NCI-H2171 treated with DMSO at 0.1 percent for 48 hours (cell line): ENCODE data around the gene ZCCHC7.

Source experiments
- DNase-seq: peaks from one replicate; lab custom pipeline; 2025; lab: John Stamatoyannopoulos, UW

Gene ZCCHC7

DNA sequence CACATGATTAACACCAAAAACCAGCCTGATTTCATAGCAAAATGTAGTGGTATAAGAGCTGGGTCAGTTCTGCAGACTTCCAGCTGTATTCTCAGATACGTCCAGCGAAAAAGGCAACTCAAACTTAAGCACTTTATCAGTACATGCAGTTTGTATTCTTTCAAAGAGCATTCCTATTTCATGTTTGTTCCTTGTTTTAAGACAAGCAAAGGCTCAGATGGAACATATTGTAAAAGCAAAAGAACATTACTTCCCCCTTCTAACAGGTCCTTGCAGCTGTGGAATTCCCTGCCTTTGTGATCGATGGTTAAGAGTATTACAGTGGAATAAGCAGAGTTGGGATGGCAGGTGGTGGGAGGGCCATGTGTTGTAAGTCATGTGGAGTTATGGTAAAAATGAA, 215.8 kb downstream of the ZCCHC7 start:
- no peak for DNase-seq

DNA sequence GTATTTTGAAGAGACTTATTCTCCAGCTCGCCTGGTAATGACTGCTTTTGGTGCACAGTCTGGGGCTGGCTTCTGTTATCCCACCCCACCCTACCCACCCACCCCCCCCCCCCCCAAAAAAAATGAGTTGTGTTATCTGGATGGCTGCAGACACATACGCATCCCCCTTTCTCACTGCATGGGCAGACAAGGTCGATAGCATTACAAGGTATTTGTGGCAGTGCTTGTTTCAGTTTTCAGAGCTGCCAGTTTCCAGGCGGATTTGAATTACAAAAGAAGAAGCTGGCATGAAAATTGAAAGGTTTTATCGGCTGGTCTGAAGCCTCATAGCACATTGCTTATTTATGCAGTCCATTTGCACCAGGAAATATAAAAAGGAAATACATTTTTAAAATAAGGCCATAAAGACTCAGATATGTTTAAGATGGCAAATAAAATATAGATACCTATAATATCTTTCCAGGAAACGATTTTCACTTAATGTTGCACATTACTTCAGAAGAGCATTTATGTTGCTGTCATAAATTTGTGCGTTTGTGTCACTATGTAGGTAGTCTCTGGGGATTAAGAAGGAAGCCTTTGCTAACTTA, 217.0 kb downstream of the ZCCHC7 start:
- DNase-seq, result no peak

DNA sequence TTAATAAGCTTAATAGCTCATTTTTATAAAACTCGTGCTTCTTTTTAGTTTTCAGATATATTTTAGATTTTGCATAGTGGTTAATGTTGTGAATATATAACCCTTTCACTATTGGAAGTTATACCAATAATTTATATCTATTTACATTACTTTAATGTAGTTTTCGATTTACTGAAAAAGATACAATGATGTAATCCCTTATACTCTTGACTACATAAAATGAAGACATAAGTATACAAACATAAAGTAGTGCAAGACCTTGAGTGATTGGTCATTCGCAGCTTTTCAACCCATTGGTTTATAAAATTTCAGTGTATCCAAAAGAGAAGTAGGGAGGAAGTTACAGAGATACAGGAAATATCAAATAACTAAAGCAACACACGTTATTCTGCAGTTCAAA, 217.8 kb downstream of the ZCCHC7 start:
- no peak for DNase-seq

DNA sequence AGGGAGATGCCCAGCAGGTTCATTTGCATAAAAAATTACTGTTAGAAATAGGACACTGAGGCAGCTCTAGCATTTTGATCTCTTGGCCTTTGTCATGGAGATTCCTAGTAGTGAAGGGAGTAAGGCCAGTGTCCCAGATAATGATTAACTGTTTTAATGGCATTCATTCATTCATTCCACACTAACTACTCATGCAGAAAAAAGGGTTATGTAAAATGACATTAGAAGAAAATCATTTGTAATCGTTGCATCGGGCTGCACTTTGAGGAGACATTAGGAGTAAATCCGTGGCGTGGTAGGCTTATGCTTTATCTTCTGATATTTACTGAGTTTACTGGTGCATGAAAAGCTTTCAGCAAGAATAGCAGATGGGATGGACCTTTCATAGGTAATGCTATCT, 219.5 kb downstream of the ZCCHC7 start:
- no peak for DNase-seq

DNA sequence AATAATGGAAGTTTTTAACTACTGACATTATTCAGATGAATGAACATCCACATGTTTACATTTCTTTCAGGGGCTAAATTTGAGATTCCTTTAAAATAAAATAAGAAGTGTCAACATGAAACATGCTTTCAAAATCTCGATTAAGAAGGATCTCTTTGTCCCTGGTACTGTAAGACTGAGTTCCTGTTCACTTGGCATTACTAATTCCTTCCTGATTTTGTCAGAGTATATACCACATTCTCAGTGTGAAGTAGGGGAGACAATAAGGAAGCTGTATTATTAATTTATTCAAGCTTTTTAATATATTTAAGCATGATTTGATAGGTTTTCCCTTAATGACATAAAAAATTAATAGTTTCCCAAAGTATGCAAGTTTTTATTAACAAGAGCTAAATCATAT, 220.6 kb downstream of the ZCCHC7 start:
- no peak for DNase-seq

DNA sequence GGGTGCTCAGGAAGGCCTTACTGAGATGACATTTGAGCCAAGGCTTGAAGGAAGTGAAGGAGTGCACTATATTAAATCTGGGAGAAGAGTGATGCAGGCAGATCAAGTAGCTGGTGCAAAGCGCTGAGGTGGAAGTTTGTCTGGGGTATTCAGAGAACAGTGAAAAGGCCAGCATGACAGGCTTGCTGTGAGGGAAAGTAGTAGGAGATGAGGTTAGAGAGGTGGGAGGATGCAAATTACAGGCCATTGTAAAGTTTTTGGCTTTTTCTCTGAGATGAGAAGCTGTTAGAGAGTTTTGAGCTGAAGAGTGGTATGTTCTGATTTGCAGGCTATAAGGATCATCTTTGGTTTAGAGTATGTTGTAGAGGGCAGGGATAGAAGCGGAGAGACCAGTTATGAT, 221.3 kb downstream of the ZCCHC7 start:
- no peak for DNase-seq

DNA sequence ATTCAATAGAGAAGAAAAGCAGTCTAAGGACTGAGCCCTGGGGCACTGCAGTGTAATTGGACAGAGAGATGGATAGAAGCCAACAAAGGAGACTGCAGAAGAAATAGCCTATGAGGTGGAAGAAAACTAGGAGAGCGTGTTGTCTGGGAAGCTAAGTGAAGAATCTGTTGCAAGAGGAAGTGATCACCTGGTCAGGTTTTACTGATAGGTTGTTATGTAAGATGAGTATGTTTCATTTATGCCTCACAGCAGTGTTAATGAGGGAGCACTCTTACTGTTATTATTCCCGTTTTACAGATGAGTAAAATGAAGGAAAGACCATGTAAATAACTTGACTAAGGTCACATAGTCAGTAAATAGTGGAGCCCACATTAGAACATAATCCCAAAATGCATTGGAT, 222.1 kb downstream of the ZCCHC7 start:
- DNase-seq, result no peak

DNA sequence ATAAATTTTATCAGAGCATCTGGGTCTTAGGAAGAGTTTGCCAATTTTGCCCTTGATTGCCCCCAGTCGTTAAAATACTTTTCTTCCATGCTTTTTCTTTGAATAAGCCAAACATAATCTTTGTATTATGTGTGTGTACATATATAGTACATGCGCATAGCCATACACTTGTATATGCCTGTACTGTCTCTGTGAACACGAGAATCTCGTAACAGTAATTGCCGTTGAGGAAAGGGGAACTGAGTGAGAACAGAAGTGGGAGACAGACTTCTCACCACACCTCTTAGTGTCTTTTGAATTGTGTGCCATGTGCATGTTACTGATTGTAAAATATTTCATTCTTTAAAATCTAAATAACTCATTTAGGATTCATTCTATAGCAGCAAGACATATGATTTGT, 222.5 kb downstream of the ZCCHC7 start:
- no peak for DNase-seq

DNA sequence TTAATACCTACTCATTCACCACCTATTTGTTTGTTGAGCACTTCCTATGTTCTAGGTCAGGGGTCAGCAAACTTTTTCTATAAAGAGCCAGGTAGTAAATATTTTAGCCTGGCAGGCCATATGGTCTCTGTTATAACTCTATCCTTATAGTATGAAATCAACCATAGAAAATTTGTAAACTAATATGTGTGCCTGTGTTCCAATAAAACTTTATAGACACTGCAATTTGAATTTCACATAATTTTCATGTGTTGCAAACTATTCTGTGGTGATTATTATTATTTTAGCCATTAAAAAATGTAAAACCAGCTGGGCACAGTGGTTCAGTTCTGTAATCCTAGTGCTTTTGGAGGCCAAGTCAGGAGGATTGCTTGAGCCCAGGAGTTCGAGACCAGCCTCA, 223.3 kb downstream of the ZCCHC7 start:
- DNase-seq, result no peak

DNA sequence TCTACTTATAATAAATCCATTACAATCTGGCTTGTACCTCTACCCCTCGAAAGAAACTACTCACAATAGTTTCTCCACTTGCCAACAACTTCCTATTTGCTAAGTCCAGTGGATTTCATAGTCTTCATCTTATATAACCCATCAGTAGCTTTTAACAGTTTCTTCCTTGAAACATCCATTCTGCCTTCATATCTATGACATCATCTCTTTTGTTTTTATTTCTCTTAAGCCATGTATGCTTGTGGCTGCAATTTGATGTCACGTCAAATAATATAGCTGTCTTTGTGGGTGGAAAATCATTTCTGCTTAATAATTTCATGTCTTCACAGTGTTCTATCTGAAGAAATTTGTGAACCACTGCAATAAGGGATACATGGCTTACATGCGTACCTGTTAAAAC, 224.7 kb downstream of the ZCCHC7 start:
- no peak for DNase-seq

DNA sequence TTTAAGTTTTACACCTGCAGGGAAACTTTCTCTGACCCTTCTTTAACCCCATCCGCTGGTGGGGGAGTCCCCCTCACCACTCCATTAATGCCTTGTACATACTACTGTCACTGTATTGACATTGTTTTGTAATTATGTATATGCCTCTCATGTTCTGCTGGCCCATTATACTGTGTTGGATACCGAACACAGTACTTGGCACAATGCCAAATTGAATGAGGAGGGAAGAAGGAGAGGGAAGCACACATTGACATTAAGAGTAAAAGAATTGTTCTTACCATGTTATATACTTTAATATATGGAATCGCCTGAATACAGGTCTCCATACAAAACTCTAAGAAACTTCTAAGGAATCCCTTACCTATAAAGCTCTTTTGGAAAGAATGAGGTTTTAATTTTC, 228.5 kb downstream of the ZCCHC7 start:
- no peak for DNase-seq

DNA sequence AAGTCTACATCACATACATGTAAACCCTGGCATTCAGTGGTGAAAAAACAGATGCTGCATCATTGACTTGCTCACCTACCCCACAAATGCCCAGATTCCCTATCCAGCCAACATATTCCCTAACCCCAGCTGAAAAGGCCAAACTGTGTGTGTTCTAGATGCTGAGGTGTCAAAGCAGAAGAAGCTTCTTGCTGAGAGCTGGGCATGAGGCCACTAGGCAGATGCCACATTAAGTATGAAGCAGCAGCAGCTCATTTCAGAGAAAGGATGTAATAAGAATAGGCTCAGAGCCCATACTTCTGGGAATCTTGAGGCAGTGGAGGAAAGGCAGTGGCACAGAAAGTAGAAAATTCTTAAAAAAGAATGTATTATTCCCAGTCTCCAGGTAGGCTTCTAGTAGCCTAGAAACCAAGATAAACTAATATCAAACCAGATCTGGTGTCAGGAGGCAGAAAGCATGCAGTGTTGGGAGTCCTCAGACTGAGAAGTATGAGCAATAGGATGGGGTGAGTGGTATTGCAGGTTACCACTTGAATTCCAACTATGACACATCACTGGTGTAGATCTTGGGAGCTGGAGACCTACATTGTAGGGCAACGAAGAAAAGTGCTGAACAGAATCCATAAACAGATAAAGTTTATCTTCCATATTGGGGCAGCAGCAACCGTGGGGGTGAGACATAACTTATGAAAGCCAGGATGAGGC, 230.3 kb downstream of the ZCCHC7 start:
- no peak for DNase-seq

DNA sequence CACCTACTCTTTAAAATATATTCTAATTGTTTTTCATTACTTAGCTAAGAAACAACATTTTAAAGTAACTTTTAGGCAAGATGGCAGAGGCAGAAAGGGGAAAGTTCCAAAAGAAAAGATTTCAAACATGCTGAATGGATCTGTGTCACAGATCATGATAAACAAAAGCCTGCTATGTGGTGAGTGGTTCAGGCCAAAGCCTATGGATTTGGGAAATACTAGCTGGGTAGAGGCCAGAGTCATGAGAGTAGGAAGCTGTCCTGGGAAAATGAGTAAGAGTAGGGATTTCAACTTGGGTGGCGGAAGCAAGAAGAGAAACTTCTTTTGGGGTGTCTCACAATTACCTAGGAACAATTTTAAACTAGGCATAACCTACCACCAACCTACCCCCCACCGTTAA, 233.4 kb downstream of the ZCCHC7 start:
- no peak for DNase-seq

DNA sequence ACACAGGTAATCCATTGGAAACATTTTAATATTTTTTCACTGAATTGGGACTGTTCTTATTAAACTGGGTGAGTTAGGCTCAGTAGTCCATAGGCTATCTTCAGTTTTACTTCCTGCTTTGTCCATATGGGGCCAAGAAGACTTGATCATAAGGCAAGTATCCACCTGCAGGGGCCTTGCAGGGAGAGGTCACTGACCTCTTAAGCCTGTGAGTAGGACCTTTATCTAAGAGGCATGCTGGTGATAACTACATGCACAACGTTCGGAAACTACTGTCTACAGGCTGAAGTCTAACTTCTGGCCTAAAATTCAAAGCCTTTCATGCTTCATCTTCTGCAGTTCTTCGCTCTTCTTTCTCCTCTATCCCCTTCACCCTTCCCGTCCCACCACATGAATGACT, 242.1 kb downstream of the ZCCHC7 start:
- DNase-seq, result no peak

DNA sequence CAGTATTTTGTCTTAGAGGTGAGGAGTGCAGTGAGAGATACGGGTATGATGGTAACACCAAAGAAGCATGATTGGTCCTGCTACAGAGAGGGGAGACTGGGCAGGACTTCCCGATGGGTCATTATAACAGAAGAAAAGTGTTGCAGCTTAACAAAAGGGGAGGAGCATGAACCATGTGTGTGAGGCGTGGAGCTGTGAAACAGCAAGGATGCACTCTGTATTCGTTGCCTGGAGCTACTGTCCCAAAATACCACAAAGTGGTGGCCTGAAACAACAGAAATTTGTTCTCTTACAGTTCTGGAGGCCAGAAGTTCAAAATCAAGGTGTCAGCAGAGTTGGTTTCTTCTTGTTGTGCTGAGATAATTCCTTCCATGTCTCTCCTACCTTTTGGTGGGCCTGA, 242.8 kb downstream of the ZCCHC7 start:
- DNase-seq, result no peak

DNA sequence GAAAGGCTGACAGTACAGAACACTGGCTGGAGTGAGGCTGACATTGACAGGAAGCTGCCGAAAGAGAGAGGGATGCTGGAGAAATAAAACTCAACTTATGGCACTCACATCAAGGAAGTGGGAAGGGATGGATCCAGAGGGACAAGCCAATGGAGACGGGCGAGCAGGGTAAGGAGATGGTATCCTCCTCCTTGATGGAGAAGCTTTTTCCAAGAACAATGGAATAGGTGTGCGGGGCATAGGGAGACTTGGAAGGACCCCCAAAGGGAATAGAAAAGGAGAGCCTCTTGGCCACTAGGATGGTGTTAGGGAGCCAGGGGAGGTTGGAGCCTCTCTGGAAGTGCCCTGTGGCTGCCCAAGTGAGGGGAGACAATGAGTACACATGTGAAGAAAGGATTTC, 243.8 kb downstream of the ZCCHC7 start:
- DNase-seq, result no peak

DNA sequence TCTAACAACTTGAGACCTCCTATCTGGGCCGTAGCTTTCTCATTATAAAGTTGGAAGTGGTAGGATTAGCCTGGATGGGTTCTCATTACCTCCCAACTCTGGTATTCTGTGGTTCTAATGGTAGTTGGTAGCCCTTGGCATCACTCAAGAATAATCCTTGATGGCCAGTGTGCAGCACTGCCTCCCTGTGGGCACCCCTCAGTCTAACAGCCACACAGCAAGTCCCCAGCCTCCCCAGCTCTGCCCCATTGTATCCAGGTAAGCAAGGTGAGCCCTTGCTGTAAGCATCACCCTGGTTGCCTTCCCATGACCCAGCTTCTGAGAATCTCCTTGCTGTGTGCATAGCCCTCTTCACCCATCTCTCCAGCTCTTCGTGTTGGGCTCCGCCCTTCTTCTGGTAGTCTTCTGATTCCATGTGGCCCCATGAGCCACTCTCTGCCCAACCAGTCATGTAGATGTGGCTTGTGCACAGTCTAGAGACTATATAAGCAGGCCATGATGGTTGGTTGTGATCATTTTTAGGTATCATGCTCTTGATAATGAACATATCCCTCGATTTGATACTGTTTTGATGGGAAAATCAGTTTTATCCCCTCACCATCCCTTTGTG, 244.5 kb downstream of the ZCCHC7 start:
- DNase-seq, result no peak

DNA sequence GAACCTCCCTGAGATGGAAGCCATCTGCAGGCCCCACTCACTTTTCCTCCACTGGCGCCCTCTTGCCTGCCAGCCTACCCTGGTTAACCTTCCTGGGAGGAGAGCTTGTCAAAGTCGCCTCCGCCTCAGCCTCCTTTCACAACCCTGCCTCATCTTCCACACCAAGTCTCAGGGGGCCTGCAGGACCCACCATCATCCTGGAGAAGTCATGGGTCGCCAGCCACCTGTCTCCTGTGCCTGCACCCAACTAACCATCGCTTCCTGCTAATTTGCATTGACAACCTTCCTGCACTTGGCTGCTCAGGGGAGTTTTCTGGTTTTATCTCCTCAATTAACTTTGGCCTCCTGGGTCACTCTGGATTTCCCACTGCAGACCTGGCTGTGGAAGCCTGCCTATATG, 249.3 kb downstream of the ZCCHC7 start:
- no peak for DNase-seq

DNA sequence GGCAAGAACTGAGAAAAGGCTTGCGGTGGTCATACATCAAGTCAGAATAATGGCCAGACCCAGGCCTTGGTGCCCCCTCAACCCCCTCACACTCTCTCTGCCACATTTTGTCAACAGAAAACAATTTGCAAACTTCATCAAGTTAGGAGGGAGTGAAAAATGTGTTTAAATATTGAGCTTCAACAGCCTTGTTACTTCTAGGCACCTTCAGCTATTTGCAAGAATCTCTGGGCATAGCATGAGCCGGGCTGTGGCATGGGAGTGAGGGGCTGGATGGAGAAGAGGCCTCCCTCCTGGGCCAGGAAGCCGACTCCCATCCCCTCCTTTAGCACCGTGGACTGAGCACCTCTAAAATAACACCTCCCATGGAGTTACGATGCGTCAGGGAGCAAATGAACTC, 249.9 kb downstream of the ZCCHC7 start:
- no peak for DNase-seq

DNA sequence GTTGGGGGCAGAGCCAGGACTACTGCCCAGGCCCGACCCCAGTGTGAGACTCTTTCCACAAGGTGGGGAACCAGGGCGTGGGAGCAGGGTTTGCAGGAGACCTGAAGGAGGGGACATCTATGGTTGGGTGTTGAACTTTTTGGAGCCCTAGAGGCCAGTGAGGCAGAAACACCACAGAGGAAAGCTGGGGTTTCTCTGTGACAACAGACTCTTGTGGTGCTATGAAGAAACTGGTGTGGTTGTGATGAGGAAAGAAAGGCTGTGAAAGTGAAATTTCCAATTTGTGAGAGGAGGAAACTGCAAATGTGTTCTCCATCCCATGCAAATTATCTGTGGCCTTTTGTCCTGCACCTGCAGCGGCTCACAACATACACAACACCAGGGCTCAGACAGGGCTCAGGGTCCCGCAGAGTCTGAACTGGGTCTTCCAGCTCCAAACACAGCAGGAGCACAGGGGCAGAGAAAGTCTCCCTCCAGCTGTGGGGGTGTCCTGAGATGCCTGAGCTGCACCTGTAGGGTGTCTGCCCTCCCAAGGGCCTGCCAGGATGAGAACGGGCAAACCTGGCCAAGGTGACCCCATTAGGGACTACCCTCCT, 250.7 kb downstream of the ZCCHC7 start:
- DNase-seq, result no peak

DNA sequence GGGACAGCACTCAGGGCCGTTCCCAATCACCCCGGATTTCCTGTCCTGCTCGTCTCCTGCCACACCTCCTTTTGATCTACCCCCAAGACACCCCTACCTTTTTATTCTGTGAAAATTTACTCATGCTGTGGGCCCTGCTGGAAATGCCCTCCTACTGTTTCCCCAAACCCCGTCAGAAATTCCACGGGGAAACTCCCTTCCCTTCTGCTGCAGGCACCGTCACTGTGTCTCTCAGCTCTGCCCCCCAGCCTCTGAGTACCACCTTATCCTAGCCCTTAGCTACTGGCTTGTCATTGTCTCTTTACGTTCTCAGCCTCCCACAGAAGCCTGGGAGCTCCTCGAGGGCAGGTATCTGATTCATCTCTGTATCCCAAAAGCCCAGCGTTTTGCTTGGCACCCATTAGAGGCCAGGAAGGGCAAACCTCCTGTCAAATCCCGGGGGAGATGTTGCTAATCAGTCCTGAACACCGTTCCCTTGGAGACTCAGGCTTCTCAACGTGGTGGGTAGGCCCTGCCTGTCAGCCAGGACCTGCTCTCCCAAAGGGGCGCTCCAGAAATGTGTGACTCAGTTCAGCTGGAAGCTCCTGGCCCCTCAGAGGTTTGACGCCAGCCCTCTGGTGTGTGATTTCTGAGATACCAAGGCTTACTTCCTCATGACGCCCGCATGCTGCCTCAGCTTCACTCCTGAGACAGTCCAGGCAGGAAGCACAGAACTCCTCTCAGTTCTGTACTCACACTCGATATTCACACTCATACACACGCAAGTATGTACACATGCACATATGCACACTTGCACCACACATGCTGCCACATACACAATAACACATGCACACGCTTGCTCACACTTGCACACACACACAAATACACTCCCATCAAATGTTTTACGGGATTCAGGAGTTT, 251.4 kb downstream of the ZCCHC7 start:
- no peak for DNase-seq

DNA sequence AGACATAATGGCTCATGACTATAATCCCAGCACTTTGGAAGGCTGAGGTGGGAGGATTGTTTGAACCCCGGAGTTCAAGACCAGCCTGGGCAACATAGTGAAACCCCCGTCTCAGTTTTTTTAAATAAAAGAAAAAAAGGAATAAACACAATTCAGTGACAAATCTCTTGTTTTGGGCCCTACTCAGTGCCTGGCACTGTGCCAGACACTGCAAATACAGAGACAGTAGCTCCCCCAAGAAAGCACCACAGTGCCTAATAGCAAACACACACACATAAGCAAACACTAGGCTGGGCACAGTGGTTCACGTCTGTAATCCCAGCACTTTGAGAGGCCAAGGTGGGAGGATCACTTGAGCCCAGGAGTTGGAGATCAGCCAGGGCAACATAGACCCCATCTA, 252.5 kb downstream of the ZCCHC7 start:
- no peak for DNase-seq
